A549 (cell line): ENCODE measurements around the gene ACAA1. TPM values are rescaled to one million over a fixed set of nuclear protein-coding genes. Genes with fewer than 3 reads are reported as not detected.
A peak's percentile ranks its signal among the peaks of the same experiment; 100 is the strongest.

Experiments
- BCL3 ChIP-seq: fragments of >200 bp; sonication (Bioruptor Twin); formaldehyde crosslinking; IDR thresholded peaks from 3 replicates; pipeline ENCODE4 v1.6.1; 2016
- CBX8 ChIP-seq: fragments of 200-600 bp; sonication (generic); IDR thresholded peaks from 2 replicates; pipeline ENCODE4 v1.6.1; 2016
- CEBPB ChIP-seq, 2 experiments: fragments of >200 bp in 1 of 2; sonication (Bioruptor Twin) in 1 of 2; formaldehyde crosslinking in 1 of 2; IDR thresholded peaks; 2 replicates each; pipeline ENCODE4 v1.6.1; 2012 to 2016
- CTCF ChIP-seq: fragments of >200 bp; sonication (Bioruptor Twin); formaldehyde crosslinking; IDR thresholded peaks from 3 replicates; pipeline ENCODE4 v1.5.1; 2016
- E2F6 ChIP-seq: IDR thresholded peaks from 2 replicates; pipeline ENCODE4 v1.6.1; 2012; ENCODE audit warnings: low read depth, borderline replicate concordance
- EHMT2 ChIP-seq: fragments of 200-600 bp; sonication (generic); IDR thresholded peaks from 2 replicates; pipeline ENCODE4 v1.6.1; 2016; ENCODE audit warnings: antibody characterized with exemption, low read depth, mild to moderate bottlenecking, moderate library complexity
- ELK1 ChIP-seq: fragments of 150-350 bp; IDR thresholded peaks from 2 replicates; pipeline ENCODE4 v1.6.1; 2014; ENCODE audit warnings: low read depth, mild to moderate bottlenecking, low read length
- FOSB ChIP-seq: fragments of 250-450 bp; sonication (Bioruptor Pico); IDR thresholded peaks from 2 replicates; pipeline ENCODE4 v1.5.0; 2020; ENCODE audit warnings: mild to moderate bottlenecking, moderate library complexity
- FOXS1 ChIP-seq: fragments of 250-450 bp; sonication (Bioruptor Pico); IDR thresholded peaks from 2 replicates; pipeline ENCODE4 v1.5.0; 2020; ENCODE audit warnings: mild to moderate bottlenecking, moderate library complexity
- GATA3 ChIP-seq: IDR thresholded peaks from 2 replicates; pipeline ENCODE4 v1.6.1; 2012; ENCODE audit warnings: borderline replicate concordance
- HMGXB4 ChIP-seq: fragments of 250-450 bp; sonication (Bioruptor Pico); IDR thresholded peaks from 2 replicates; pipeline ENCODE4 v1.5.0; 2021; ENCODE audit warnings: mild to moderate bottlenecking, moderate library complexity, borderline replicate concordance
- HOXB13 ChIP-seq: fragments of 250-450 bp; sonication (Bioruptor Pico); IDR thresholded peaks from 2 replicates; pipeline ENCODE4 v1.5.0; 2020; ENCODE audit warnings: low read depth, mild to moderate bottlenecking, moderate library complexity
- HOXB5 ChIP-seq: fragments of 250-450 bp; sonication (Bioruptor Pico); IDR thresholded peaks from 2 replicates; pipeline ENCODE4 v1.5.0; 2020; ENCODE audit warnings: mild to moderate bottlenecking, moderate library complexity
- JUN ChIP-seq, 2 experiments: fragments of >200 bp; sonication (Bioruptor Twin); formaldehyde crosslinking; IDR thresholded peaks; 2 replicates in 1 of 2; 3 replicates in 1 of 2; pipeline ENCODE4 v1.6.1; 2016 to 2017
- JUNB ChIP-seq: fragments of >200 bp; sonication (Bioruptor Twin); formaldehyde crosslinking; IDR thresholded peaks from 2 replicates; pipeline ENCODE4 v1.6.1; 2016
- MAZ ChIP-seq: fragments of 150-350 bp; IDR thresholded peaks from 2 replicates; pipeline ENCODE4 v1.6.1; 2014; ENCODE audit warnings: antibody characterized with exemption, low read depth, low read length, borderline replicate concordance
- NR3C1 ChIP-seq: fragments of >200 bp; sonication (Bioruptor Twin); formaldehyde crosslinking; IDR thresholded peaks from 3 replicates; pipeline ENCODE4 v1.6.1; 2017
- PHF8 ChIP-seq: fragments of 200-600 bp; sonication (generic); IDR thresholded peaks from 2 replicates; pipeline ENCODE4 v1.6.1; 2016; ENCODE audit warnings: low read depth, mild to moderate bottlenecking, antibody characterized with exemption, moderate library complexity, borderline replicate concordance
- POLR2AphosphoS2 ChIP-seq: conservative IDR thresholded peaks from 2 replicates; pipeline ENCODE4 v1.6.1; 2012; ENCODE audit warnings: low read length, improper control_type of control experiment, inconsistent platforms
- RAD21 ChIP-seq, 2 experiments: fragments of >200 bp in 1 of 2; sonication (Bioruptor Twin) in 1 of 2; formaldehyde crosslinking in 1 of 2; IDR thresholded peaks in 1 of 2; conservative IDR thresholded peaks in 1 of 2; 2 replicates in 1 of 2; 3 replicates in 1 of 2; pipeline ENCODE4 v1.6.1; 2012 to 2018; ENCODE audit warnings: inconsistent platforms in 1 of 2
- REST ChIP-seq: fragments of 200-600 bp; sonication (generic); IDR thresholded peaks from 2 replicates; pipeline ENCODE4 v1.6.1; 2016; ENCODE audit warnings: antibody characterized with exemption, mild to moderate bottlenecking, moderate library complexity
- polyA plus RNA-seq, 4 experiments: library from polyadenylated mRNA; depleted of rRNA in 3 of 4; stranded (reverse); fragments of >200 nt; fragmentation: RNase III in 1 of 4; extraction: RNeasy Plus Mini Kit Qiagen cat#74134 plus additional on column Dnase treatment in 1 of 4; gene quantifications; 2 replicates in 3 of 4; 3 replicates in 1 of 4; pipeline ENCODE4 v1.2.3, GENCODE V29; 2011 to 2017

The ACAA1 gene
- polyA plus RNA-seq, 2 of the 4 experiments (the other 2 are of a cell fraction) = 36.8 to 53.2 TPM

GRCh38 chr3:38164952-38165721 lies 28.2 kb upstream of the ACAA1 start, which contains the start of gene OXSR1 (continued):
- TF ChIP-seq BCL3 (peak; percentile 29; the same call in 1 of the 3 replicates), NR3C1 (no peak), E2F6 (peak; percentile 72; the same call in 1 of the 2 replicates), CTCF (no peak), POLR2AphosphoS2 (no peak), REST (no peak; the same call in 1 of the 2 replicates), CEBPB (IDR thresholded peaks at IDR 0.05) (no peak), JUN (IDR thresholded peaks at IDR 0.05) (peak; percentile 21 to 75; a peak in 3 of 5 replicates), EHMT2 (no peak), HOXB13 (CRISPR knock-in tag) (no peak), HMGXB4 (peak; percentile 47; the same call in 1 of the 2 replicates), CBX8 (no peak), FOXS1 (no peak), JUNB (no peak), GATA3 (0 out of 2 replicates have a peak, but pooled peaks have one; percentile 44), HOXB5 (no peak), PHF8 (peak; percentile 92), FOSB (no peak), RAD21 (conservative IDR thresholded peaks at IDR 0.05 in 1 of 2, IDR thresholded peaks at IDR 0.05 in 1 of 2) (no peak), MAZ (peak; percentile 22; the same call in 1 of the 2 replicates), ELK1 (no peak)
